ENCODE measurements around the gene PCBD1.
A peak's percentile ranks its signal among the peaks of the same experiment; 100 is the strongest.

The PCBD1 gene

DNA sequence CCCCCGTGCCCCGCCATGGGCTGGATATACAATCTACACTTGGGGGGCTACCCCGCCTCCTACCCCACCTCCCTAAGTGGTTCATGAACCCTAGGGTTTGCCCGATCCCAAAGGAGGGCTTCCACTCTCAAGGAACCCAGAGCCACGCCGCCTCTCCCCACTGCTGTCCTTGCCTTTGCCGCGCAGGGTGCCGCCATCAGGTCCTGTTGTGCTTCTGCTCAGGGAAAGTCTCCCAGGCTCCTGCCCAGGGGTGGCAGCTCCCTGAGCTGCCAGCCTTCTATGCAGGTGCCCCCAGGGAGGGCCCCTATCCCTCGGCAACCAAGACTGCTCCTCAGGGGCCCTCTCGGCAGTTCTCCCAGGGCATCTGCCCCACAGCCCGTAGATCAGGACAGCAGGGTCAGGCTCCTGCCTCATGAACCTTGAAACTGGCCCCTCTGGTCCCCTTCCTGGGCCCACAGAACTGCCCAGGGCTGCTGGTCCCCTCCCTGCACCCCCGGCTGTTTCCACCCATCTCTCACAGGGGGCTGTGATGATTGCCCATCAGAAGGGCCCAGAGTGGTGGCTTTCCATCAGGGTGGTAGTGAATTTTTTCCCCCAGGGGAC is 13.0 kb upstream of the PCBD1 start:
- DNase-seq, result no peak

DNA sequence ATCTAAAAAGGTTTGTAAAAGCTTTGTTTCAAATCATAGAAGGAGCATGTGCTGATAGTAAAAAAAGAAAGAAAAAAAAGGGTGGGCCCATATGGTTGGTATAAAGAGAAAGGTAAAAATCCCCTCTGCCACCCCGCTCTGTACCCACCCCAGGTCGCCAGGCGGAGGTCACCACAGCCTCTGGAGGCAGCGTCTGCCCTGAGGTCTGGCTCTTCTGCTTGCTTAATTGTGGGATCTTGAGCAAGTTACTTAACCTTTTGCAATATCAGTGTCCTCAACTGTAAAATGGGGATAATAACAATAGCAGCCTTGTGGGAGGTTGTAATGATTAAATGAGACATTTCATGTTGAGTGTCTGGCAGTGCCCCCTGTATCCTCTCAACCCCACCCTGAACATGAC is 10.7 kb upstream of the PCBD1 start:
- no peak for DNase-seq

DNA sequence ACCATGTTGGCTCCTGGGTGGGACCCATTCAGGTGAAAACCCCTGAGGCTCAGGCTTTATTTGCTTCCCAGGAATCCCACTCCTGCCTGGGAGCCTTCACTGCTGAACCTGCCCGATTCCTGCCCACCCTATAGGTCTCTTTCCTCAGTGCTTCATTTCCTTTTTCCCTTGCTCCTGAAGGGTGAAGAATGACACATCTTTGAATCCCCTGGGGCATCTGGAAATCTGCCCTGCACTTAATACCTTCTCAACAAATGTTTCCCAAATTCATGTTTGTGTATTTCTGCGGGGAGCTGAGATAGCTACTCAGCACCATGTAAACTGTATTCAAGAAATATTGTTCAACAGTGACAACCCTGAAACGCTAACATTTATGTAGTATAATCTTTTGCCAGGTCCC is 10.3 kb upstream of the PCBD1 start:
- no peak for DNase-seq

DNA sequence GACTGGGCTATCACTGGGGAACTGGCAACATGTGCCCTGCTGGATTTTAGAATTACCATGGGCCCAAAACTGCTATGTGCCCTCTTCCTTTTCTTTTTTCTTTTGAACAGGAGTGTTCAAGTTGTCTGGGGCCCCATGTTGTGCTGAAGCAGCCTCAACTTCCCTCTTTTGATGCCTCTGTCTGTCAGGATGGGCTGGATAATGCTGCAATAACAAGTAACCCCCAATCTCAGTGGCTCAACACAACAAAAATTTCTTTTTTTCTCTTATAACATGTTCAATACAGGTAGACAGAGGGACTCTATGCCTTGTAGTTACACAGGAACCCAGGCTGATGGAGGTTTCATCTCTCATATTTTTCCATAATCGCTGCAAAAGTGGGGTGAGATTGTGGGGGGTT is 8.2 kb upstream of the PCBD1 start:
- DNase-seq, result no peak

DNA sequence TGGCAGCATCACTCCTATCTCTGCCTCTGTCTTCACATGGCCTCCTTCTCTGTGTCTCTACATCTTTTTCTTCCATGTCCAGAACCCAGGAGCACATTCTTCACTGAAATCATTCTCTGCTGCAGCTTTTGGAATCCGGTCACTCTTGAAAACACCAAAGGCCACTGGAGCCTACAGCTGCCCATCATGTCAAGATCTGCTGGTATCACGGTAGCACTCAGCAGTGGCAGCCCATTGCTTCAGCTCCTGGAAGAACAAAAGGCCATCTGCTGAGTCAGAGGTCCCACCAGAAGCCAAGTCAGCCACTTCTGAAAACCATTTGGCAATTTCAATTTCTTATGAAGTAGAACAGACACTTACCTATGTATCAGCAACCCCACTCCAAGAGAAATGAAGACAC is 6.1 kb upstream of the PCBD1 start:
- no peak for DNase-seq

DNA sequence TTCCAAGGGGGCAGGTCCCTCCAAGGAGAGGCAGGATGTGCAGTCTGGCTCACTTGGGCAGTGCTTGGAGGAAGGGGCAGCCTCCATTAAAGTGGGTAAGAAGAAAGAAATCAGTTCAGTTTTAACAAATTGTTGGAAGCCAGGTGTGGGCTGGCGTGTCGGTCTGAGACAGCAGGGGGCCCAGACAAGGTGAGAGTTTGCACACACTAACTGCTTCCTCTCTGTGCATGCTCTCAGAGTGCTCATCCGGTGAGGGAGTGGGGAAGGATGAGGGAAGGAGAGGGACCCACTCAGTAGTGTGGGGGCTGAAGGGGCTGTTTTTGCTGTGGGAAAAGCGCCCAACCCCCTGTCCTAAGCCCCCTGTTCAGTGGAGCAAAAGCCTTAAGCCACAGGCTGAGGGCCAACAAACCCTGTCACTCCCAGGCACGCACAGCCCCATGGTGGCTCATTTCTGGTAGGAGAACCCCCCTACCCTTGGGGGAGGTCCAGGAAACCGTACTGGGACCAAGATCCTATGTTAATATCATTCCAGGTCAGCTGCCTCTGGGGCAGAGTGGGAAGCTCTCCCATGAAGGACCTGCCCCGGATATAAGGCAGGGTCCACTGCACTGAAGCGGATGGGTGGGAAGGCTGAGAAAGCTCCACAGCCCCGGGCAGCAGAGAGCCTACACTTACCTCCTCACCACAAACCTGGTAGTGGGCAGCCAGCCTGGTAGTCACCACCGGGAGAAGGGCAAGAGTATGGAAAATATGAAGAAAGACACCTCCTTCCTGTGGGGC is 5.1 kb upstream of the PCBD1 start:
- no peak for DNase-seq

DNA sequence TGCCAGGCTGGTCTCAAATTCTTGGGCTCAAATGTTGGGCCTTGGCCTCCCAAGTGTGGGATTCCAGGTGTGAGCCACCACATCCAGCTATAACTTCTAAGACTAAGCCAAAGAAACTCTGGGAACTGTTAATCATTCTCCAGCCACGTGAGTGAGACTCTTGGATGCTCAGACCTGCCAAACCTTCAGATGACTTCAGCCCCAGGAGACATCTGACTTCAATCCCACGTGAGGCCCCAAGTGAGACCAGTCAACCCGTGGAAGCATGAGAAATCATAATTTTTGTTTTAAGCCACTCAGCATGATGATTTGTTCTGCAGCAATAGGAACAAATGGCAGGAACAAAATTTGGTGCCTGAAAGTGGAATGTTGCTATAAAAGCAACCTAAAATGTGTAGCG is 4.3 kb upstream of the PCBD1 start:
- DNase-seq, result no peak

DNA sequence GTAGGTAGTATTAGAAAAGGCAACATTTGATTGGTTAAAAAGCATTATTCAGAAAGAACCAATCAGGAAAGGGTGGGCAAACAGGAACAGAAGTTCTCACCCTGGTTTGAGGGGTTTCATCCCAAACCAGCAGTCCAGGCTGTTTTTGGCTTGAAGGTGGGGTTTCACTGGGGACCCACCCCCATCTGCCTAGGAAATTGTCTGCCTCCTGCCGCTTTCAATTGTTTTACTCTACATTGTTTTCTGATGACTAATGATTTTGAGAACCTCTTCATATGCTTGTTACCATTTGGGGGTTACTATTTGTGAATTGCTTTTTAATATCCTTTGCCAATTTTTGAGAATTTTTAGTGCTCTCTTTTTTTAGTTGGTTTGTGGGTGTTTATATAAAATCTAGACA is 3.3 kb upstream of the PCBD1 start:
- DNase-seq, result no peak

DNA sequence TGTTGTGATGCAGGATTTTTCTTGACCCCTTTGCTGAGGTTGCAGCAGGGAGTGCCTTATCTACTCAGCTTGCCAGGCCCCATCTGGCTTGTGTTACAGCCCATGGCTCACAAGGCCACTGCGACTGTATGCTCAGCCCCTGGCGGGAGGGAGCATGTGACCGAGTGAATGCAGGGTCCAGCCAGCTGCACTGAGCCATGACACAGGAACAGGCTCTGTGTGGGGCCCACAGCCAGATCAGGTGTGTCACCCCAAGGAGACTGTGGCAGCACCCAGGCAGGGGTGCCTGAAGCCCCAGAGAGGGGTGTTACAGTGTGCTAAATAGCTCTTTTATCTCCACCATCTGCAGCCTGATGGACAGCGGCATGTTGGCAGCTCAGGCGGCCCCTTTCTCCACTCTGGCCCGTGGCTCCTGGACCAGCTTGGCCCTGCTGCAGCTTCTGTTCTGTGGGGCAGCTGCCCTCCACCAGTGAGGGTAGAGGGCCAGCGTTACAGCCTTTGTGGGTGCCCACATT is 2.6 kb upstream of the PCBD1 start:
- no peak for DNase-seq

DNA sequence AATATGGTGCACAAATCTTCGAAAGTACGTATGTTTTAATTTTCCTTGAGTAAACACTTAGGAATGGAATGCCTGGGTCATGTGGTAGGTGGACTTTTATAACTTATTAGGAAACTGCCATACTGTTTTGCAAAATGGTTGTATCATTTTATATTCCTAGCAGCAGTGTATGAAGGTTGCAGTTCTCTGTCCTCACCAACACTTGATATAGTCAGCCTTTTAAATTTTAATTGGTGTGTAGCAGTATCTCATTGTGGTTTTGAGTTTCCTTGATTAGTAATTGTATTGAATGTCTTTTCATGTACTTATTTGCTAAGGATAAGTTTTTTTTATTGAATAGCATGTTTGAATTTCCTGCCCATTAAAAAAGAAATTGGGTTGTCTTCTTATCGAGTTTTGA is 926 bp upstream of the PCBD1 start:
- DNase-seq, result no peak

DNA sequence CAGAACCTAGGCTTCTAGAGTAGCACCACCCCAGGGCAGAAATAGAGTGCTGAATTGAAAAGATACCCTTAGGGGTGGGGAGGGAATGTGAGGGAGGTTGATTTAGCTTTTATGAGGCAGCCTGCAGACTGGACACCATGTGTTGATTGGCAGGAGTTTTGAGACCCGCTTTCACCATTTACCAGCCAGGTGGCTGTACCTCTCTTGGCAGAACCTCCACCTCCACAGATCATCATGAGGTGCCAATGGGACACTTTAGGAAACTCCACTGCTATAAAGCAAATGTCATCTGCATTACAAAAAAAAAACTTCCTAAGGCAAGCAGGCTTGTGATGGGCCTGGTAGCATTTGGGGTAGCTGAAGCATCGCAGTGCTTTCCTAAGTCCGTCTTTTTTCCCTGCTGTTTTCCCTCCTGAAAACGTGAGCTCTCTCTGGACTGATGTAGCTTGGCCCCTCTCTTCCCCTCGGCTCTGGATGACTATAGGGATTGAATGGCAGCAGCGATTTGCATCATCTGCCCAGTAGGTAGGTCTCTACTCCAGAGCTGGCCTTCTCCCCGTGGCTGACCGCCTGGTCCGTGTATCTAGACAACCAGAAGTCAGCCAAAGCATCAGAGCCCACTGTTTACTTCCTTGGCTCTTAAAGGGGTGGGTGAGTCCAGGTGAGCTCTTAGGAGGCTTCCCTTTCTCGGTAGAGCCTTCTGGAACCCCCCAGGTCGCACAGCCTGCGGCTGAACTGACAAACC is 1.3 kb downstream of the PCBD1 start:
- DNase-seq, result no peak

DNA sequence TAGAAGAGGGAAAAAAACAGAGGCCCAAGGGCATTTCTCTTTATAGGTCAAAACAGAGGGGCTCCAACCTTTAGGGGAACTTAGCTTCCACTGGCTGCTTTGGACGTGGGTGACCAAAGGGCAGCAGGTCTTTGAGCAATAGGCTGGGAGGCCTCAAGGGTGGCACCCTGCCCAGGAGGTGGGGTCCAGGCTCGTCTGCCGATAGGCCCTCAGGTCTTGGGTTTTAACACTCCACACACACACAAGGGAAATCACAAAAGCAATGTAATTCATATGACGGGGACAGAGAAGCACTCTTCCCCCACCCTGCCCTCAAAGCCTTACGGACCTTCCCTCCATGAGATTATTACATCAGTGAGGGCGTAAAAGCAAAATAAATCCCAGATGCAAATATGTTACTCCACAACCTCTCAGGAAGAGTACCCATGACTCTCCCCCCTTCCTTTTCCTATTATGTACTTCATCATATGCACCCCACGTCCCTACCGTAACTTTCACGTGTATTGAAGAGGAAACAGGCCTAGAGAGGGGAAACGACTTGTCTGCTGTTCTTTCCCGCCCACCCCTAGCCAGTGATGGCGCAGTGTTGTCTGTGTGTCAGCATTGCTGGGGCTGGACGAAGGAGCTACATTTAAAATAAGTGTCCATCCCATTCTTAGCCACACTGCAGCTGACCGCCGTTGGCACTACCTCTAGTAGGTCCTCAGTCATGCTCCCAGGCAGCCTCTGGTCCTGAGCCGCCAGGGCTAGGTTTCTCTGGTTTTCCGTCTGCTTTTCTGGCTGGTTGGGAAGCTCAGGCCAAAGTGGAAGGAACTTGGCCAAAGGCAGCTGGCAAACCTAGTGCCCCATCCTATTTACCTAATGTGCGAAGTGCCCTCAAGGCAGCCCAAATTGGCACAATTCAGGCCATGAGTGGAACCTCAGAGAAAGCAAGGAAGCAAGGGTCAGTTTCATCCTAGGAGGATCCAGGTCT is 2.1 kb downstream of the PCBD1 start:
- DNase-seq, result no peak

DNA sequence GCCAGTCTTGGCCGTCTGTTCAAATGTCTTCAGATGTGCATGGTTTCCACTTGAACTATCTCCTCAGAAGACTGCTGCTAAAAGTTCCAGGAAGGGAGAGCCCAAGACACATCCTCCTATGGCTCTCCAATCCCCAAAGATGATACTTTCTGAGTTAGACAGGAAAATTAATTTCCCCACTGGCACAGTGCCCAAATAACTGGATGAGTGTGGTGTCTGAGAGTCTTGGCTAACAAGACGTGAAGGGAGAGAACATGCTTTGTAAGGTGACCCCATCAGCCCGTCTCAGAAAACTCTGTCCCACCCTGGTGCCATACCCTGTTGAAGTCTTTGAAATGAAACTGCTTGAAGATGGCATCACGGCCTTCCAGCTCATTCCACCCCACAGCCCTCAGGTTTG is 2.9 kb downstream of the PCBD1 start:
- DNase-seq, result no peak

DNA sequence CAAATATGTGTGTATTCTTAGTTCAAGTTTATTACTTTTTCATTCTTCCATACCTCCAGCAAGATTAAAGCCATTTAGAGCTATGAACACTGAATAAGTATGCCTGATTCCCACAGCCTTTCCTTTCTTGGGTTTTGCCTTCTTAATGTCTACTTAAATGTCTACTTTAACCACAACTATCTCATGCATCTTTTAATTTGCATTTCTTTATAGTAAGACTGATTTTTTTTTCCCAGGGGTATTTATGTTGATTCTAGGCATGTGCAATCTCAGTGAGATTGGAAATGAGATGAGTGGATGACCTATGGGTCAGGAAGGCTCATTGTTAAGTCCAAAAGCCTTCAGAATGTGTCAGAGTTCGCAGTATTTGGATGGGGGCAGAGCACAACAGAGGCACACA is 3.6 kb downstream of the PCBD1 start:
- no peak for DNase-seq

DNA sequence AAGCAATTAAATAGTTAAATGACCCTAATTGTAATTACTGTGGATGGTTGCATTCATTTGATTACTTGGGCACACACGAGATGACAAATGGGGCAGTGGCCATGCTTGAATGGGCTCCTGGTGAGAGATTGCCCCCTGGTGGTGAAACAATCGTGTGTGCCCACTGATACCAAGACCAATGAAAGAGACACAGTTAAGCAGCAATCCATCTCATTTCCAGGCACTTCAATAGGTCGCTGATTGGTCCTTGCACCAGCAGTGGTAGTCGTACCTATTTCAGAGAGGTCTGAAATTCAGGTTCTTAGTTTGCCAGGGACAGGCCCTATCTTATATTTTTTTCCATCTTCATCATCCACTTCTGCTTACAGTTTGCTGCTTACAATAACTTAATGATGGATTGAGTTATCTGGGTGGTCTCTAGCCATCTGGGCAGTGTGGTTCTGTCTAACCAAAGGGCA is 8.3 kb downstream of the PCBD1 start:
- DNase-seq, result peak; percentile 80

DNA sequence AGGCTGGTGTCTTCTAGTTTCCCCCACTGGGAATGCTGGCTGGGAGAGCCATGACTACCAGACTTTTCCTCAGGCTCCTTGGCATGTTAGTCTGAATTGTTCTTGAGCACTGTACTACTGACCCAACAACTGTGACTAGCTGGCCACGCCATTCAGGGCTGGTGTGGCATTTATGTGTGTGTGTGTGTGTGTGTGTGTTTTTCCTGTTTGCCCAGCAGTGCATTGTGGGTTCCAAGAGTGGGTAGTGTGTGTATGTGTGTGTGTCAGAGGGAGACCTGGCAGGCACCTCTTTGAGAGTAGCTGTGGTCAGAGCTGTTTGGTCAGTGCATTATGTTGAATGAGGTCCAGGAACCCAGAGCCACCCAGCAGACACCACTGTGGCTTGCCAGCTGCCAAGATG is 9.2 kb downstream of the PCBD1 start:
- no peak for DNase-seq

DNA sequence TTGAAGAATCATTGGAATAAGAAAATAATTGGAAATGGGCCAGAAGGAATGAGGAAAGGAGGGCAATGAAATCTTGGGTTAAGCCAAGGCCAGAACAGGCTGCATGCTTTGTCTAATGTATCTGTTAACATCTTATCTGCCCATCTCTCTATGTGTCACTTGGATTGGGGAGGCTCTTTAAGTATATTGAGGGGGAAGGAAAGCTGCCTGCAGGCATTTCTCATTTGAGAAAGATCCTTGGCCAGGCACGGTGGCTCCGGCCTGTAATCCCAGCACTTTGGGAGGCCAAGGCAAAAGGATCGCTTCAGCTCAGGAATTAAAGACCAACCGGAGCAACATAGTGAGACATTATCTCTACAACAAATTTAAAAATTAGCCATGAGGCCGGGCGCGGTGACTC is 14.3 kb downstream of the PCBD1 start:
- DNase-seq, result no peak

DNA sequence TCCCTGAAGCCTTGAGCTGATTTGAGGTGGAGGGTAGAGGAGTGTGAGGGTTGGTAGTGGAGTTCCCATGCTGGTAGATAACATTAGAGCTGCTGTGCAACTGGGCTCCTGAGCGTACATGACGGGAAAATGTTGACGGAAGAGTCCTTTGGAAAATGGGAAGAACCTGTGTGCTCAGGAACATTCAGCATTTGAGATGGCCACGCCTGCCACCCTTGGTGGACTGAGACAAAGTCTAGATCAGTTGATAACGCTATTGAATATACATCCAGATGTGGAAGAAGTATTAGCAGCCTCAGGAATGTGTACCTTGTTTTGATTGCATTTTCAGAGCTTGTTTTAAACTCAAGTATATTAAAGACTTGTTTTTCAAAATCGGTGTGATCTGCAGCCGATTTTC is 16.1 kb downstream of the PCBD1 start:
- DNase-seq, result no peak

DNA sequence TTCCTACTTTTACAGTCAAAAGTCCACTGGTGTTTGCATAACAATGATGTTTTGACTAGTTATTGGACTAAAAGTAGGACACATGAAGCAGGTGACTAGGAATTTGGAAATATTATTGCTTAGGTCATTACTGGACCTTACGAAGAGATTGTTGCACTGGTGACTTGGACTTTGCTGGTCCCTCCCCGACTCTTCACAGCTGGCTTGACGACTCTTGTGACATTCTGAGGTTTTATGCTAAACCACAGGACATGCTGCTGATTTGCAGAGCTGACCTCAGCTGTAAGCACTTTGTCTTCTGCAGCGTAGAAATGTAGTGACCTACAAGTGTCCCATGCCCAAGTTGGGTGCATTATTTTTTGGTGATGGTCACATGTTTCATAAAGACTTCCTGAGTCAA is 21.9 kb downstream of the PCBD1 start:
- no peak for DNase-seq

DNA sequence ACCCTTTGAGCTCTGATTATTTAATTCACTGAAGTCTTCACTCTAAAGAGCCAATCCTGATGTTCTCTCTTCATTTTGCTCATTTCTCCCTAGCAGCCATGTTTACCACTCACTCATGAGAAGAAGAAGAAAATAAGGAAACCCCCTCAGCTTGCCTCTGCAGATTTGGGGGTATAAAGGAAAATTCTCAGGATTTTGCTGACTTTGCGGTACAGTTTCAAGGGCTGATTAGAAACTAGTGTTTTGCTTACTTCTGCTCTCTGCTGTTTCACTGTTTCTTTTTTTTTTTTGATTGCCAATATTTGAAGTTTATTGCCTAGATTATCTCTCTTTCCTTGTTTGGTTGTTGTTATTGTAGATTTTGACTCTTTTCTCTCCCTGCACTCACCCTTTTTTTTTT is 23.4 kb downstream of the PCBD1 start:
- no peak for DNase-seq

DNA sequence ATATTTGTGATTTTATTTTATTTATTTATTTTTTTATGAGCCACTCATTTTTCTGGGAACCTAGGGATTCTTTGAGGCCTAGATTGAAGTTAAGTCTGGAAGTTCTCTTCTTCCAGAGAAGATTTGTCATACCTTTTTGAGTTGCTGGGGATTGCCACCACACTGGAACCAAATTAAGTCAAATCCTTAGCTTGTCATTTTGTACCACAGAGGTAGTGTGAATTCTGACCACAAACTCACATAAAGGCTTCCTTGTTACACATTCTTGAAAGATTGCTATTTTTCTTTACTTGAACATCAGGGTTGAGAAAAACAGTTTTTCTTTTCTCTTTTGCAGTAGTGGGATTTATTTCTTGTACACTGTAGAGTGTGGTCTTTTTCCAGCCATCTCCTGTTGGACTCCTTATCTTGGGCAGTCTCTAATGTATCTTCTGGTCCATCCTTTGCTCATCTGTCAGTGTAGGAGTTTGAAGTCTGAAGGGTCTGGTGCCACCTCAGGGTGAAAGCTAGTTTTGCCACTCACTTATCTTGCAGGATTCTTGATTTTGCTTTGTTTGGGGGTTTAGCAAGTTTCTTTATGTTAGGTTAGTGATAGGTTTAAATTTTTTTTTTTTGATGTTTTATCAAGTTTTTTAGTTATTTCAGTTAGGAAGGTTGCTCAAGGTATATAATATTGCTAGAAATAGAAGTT is 24.8 kb downstream of the PCBD1 start:
- DNase-seq, result no peak
